DOHH2 (cell line): ENCODE measurements around the gene ASIC3.

ENCODE experiments used
- CTCF ChIP-seq: fragments of 200-600 bp; sonication (generic); IDR thresholded peaks from one replicate; pipeline ENCODE4 v1.5.1; 2014; ENCODE audit warnings: antibody characterized with exemption, mild to moderate bottlenecking, low read depth, low read length; ENCODE audit not compliant: poor library complexity, severe bottlenecking
- EZH2phosphoT487 ChIP-seq: fragments of 200-600 bp; sonication (generic); IDR thresholded peaks from 2 replicates; pipeline ENCODE4 v1.6.1; 2017; ENCODE audit warnings: borderline replicate concordance, mild to moderate bottlenecking, antibody characterized with exemption, low read length, moderate library complexity, mixed read lengths

GRCh38 chr7:151010307-151011096 lies 37.8 kb upstream of the ASIC3 start:
- no peak for TF ChIP-seq CTCF
- no peak for TF ChIP-seq EZH2phosphoT487
